K562 (cell line): ENCODE data around the gene SYNE2.

Experiments used
- CHCHD3 ChIP-seq: fragments of 250-450 bp; sonication (Bioruptor Pico); IDR thresholded peaks from 2 replicates; pipeline ENCODE4 v2.1.2; 2022; ENCODE audit warnings: mild to moderate bottlenecking
- CTCF ChIP-seq, 3 experiments: IDR thresholded peaks in 2 of 3; conservative IDR thresholded peaks in 1 of 3; 2 replicates each; pipeline ENCODE4 v1.5.1; 2011 to 2012; ENCODE audit warnings: low read length in 3 of 3, mild to moderate bottlenecking in 3 of 3, control low read depth in 2 of 3, improper control_type of control experiment in 1 of 3, inconsistent platforms in 1 of 3, low read depth in 1 of 3, mixed read lengths in 1 of 3, moderate library complexity in 1 of 3; ENCODE audit not compliant: insufficient read depth in 2 of 3
- FOXJ2 ChIP-seq: fragments of 200-800 bp; sonication (Bioruptor generic); IDR thresholded peaks from 2 replicates; pipeline ENCODE4 v1.6.1; 2016; ENCODE audit warnings: missing genetic modification characterization, missing compliant biosample characterization
- HDGF ChIP-seq: fragments of 450-650 bp; IDR thresholded peaks from 2 replicates; pipeline ENCODE4 v1.6.1; 2016
- POLR2AphosphoS5 ChIP-seq: IDR thresholded peaks from 2 replicates; pipeline ENCODE4 v1.6.1; 2011; ENCODE audit warnings: mild to moderate bottlenecking, low read depth, low read length, moderate library complexity; ENCODE audit not compliant: control insufficient read depth, insufficient read depth
- ZNF589 ChIP-seq: fragments of 200-800 bp; sonication (Bioruptor generic); IDR thresholded peaks from 2 replicates; pipeline ENCODE4 v1.6.1; 2016; ENCODE audit warnings: low read depth, missing genetic modification characterization, missing compliant biosample characterization

DNA sequence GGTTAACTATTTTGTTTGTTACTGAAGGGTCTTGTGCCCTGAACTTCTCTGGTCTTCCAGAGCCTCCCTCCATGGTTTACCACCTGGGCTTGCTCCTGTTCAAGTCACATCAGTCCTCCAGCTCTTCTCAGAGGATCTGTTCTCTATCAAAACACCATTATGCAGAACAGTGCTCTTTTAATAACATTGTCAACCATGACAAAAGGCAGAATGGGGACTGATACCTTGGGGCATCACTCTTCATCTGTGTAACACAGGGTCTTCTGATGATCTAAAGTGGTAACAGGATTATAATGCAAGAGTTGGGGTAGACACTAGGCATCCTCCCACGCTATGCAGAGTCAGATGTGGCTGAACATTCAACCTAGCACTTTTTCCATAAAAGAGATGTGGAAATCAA is 403.0 kb downstream of the SYNE2 start:
- TF ChIP-seq POLR2AphosphoS5 (no peak), CTCF (IDR thresholded peaks at IDR 0.05 in 2 of 3, conservative IDR thresholded peaks at IDR 0.05 in 1 of 3; ENCODE audit: insufficient read depth in 2 of 3, low read depth in 1 of 3, low read length in 3 of 3) (no peak), FOXJ2 (tag) (no peak), ZNF589 (CRISPR knock-in tag) (no peak), CHCHD3 (CRISPR knock-in tag) (no peak), HDGF (no peak)
